Measurements from ENCODE around the gene PTPRT.

DNA sequence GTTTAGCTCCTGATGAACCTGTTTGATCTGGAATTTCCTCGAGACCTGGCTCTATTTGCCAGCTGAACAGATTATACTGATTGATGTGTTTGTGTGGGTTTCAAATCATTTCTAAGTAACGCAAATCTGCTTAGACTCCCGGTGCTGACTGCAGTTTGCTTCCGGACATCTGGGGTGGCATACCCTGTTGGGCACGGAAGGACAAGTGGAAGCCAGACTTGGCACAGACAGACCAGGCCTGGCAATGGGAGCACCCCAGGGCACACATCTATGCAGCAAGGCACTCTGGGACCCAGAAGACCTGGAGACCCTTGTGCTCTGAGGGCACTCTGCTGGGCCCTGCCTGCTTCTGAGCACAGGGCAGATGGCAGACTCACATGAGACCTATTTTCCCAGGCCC is 1137.8 kb downstream of the PTPRT start:
- TF ChIP-seq IRF2 (CRISPR knock-in tag; IDR thresholded peaks at IDR 0.05), result no peak
- no peak for TF ChIP-seq JUND (CRISPR knock-in tag; IDR thresholded peaks at IDR 0.05)
- no peak for TF ChIP-seq EED (CRISPR knock-in tag; IDR thresholded peaks at IDR 0.05)
- TF ChIP-seq CEBPZ (IDR thresholded peaks at IDR 0.05; ENCODE audit: low read length), result no peak
- TF ChIP-seq SCMH1 (CRISPR knock-in tag; IDR thresholded peaks at IDR 0.05; ENCODE audit: borderline replicate concordance), result no peak
- TF ChIP-seq, protein P1, sequence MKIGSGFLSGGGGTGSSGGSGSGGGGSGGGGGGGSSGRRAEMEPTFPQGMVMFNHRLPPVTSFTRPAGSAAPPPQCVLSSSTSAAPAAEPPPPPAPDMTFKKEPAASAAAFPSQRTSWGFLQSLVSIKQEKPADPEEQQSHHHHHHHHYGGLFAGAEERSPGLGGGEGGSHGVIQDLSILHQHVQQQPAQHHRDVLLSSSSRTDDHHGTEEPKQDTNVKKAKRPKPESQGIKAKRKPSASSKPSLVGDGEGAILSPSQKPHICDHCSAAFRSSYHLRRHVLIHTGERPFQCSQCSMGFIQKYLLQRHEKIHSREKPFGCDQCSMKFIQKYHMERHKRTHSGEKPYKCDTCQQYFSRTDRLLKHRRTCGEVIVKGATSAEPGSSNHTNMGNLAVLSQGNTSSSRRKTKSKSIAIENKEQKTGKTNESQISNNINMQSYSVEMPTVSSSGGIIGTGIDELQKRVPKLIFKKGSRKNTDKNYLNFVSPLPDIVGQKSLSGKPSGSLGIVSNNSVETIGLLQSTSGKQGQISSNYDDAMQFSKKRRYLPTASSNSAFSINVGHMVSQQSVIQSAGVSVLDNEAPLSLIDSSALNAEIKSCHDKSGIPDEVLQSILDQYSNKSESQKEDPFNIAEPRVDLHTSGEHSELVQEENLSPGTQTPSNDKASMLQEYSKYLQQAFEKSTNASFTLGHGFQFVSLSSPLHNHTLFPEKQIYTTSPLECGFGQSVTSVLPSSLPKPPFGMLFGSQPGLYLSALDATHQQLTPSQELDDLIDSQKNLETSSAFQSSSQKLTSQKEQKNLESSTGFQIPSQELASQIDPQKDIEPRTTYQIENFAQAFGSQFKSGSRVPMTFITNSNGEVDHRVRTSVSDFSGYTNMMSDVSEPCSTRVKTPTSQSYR (CRISPR knock-in tag; IDR thresholded peaks at IDR 0.05; ENCODE audit: borderline replicate concordance), result no peak
- no peak for TF ChIP-seq IRF1 (CRISPR knock-in tag; IDR thresholded peaks at IDR 0.05; ENCODE audit: low read depth)
- no peak for TF ChIP-seq POLR2A (IDR thresholded peaks at IDR 0.05; ENCODE audit: insufficient read depth in 1 of 2, low read depth in 2 of 2, low read length in 2 of 2)
- TF ChIP-seq ZNF263 (CRISPR knock-in tag; IDR thresholded peaks at IDR 0.05), result no peak
